CD1c-positive myeloid dendritic cell (primary cell): Measurements from ENCODE around the gene CGB8.
"Not testable (repeated sequence)": the region's sequence is repeated elsewhere in the genome, so short reads cannot be mapped to it uniquely, and the experiment has no call there.

Experiments used
- DNase-seq: peaks from one replicate; pipeline ENCODE4 v3.0.0-alpha.2; 2016; ENCODE audit errors: extremely low spot score

CGB8 gene

GRCh38 chr19:49030323-49030722 is 18.6 kb downstream of the CGB8 start:
- not testable (repeated sequence) for DNase-seq

DNA sequence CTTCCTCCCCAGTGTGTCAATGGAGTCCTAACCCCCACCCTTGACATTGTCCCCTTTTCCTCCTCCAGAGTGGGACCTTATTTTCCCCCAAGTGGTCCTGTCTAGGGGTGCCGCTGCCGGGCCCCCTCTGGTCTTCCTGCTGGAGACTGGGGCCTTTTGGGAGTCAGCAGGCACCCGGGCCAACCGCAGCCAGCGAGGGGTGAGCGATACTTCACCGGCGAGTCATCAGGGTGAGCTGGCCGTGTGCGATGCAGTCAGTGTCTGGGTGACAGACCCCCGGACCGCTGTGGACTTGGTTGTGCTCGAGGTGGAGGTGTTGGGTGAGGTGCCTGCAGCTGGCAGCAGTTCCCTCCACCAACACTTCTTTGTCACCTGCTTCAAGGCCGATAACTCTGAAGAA is 19.2 kb downstream of the CGB8 start:
- DNase-seq = not testable (repeated sequence)

- not testable (repeated sequence) for DNase-seq
Measured at GRCh38 chr19:49028686-49029085, 20.2 kb downstream of the CGB8 start.

DNA sequence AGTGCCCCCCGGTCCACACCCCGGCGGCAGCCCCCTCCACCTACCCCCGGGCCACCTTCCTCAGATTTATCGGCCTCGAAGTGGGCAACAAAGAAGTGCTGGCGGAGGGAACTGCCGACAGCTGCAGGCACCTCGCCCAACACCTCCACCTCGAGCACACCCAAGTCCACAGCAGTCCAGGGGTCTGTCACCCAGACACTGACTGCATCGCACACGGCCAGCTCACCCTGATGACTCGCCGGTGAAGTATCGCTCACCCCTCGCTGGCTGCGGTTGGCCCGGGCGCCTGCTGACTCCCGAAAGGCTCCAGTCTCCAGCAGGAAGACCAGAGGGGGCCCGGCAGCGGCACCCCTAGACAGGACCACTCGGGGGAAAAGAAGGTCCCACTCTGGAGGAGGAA is 23.3 kb downstream of the CGB8 start:
- DNase-seq = not testable (repeated sequence)

DNA sequence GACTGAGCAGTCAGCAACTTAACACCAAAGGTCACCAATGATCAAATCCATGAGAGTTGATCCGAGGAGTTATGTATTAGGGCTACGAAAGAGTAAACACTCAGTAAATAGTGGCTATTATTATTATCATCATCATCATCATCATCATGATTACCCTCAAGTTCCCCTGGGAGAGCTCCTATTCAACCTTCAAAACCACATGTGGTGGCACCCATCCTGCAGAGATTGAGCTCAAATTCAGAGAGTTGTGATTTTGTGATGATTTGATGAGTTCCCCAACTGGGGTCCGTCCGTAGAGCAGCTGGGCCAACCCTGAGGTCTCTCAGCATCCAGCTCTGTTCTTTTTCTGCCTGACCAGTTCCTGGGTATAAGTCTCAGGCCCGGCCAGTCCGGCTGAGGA is 23.8 kb downstream of the CGB8 start:
- DNase-seq = not testable (repeated sequence)

- DNase-seq = not testable (repeated sequence)
Measured at GRCh38 chr19:49024233-49024632, 24.7 kb downstream of the CGB8 start, which contains the start of gene CGB3. TSS of gene CGB3 (minus strand) at chr19:49024333. CDS start at chr19:49023971, 362 bp downstream.

DNA sequence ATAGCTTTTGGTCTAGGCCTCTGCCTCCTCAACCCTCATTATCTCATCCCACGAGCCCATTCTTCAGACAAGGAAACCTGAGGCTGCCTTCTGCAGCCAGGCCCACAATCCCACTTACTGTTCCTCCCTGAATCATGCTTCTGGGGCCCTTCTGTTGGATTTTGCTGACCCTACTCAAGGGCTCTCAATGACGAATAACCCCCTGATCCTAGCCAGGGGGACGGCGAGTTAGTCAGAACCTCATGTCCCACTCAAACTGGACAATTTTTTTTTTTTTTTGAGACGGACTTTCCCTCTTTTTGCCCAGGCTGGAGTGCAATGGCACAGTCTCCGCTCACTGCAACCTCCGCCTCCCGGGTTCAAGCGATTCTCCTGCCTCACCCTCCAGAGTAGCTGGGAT is 26.8 kb downstream of the CGB8 start:
- DNase-seq = no peak

- DNase-seq = peak; percentile 30
Measured at GRCh38 chr19:49020931-49021895, 27.7 kb downstream of the CGB8 start.

- no peak for DNase-seq
Measured at GRCh38 chr19:49020342-49020741, 28.6 kb downstream of the CGB8 start.

DNA sequence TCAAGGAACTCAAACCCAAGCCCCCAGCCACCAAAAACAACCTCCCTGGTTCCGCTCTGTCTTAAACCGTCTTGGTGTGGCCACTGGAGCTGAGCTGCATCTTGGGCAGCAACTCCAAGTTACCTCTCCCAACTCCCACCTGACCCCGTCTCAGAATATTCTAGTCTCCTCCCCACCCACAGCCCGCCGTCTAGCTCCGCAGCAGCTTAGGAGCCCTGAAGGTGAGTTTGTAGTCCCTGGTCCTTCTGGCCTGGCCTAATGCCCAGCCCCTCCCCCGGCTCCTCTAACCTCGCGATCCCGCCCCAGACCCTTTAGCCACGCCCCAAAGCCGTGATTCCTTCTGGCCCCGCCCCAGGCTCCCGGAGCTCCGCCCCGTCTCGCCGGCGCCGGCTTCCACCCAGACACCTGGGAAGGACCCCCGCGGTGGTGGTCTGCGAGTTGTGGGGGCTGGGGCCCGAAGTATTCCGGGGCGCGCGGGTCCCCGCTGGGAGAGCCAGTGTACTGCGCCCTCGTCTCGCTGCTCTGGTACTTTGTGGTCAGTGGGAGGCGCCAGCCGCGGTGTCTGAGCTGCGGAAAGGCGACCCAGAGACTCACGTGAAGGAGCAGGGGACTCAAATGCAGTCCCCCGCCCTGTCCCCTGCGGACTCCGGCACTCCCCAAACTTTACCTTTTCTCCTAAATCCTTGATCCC is 29.5 kb downstream of the CGB8 start:
- peak; percentile 45 for DNase-seq

DNA sequence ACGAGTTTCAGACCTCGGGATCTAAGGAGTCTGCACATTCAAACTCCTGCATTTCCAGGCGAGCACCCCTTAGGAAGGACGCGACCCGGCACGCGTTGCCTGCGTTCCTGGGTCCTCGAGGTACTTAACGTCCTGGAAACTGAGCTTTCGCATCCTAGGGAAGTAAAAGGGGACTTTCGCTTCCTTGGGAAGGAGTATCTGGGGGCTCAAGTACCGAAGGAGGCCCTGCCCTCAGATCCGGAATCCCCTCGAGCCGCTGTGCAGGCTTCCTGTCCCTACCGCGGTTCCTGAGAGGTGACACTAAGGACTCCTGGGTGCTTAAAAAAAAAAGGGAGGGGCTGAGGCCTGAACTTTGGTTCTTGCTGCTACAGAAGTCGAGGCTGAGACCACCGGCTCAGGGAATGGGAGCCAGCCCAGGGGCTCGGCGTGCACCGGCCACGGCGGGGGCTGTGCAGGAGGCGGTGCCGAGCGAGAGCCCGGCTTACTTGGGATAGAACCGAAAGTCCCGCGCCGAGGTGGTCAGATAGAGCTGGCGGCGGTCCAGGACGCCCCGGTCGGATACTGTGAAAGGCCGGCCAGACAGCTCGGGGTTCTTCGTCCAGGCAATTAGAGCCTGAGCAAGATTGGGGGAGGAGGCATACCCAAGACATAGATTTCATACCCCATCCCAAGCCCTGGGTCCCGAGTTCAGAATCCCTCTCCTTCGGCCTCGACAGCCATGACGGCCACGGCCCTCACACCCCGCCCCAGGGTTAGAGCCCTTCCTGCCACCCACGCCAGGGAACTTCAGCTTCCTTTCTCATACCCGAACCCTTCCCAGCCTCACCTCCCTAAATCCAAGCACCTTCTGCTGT is 30.3 kb downstream of the CGB8 start:
- DNase-seq = peak; percentile 1

- DNase-seq = peak; percentile 68
Measured at GRCh38 chr19:49017666-49018351, 31.1 kb downstream of the CGB8 start.

DNA sequence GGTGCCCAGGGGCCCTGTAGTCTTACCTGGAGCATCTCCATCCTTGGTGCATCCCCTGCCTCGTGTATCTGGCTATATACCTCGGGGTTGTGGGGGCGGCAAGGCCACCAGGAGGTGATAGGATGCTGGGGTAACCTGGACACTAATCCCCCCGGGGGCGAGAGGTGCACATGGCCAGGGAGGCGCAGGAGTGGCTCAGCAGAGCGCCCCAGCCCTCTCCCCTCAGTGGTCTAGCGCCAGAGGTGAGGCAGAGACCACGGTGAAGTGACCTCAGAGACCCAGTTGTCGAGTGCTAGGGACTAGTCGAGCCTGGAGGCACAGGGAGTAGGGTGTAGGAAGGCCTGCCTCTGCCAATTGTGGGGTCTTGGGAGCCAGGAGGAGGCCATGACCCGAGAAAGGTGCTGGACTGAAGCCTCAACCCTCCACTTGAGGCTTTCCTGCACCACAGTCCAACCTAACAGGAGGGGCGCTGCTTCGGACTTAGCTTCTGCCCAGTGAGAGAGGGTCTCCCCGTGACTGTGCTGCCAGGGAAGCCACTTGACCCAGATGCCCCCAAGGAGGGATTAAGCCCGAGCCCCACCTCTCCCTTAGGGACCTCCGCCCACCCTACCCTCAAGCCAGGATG is 31.8 kb downstream of the CGB8 start, which contains the start of gene LHB:
Gene LHB, minus strand, starts transcription at position 51 of the 625 bp plus-strand sequence. Its CDS starts 10 bp downstream, at position 41.
- DNase-seq = no peak

DNA sequence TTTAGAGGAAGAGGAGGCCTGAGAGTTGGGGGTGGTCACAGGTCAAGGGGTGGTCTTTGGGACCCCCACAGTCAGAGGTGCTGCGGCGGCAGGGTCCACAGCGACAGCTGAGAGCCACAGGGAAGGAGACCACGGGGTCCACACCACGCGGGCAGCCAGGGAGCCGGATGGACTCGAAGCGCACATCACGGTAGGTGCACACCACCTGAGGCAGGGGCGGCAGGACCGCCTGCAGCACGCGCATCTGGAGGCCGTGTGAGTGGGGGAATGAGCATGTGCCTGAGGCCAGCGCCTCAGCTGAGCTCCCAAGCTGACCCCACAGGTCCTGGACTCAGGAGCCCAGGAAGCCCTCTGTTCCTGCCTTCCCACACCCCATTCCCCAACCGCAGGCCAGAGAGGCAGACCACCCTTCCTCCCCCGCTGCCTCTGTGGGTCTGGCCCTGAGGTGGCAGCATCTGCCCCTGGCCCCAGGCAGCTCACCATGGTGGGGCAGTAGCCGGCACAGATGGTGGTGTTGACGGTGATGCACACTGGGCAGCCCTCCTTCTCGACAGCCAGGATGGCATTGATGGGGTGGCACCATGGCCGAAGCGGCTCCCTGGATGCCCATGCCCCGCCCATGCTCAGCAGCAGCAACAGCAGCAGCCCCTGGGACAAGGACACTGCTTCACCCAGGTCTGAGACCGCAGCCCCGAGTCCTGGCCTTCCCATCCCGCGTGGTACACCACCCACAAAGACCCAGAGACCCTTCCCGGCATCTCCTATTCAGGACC is 32.7 kb downstream of the CGB8 start:
- no peak for DNase-seq

GRCh38 chr19:49014870-49015255 is 34.0 kb downstream of the CGB8 start:
- no peak for DNase-seq

DNA sequence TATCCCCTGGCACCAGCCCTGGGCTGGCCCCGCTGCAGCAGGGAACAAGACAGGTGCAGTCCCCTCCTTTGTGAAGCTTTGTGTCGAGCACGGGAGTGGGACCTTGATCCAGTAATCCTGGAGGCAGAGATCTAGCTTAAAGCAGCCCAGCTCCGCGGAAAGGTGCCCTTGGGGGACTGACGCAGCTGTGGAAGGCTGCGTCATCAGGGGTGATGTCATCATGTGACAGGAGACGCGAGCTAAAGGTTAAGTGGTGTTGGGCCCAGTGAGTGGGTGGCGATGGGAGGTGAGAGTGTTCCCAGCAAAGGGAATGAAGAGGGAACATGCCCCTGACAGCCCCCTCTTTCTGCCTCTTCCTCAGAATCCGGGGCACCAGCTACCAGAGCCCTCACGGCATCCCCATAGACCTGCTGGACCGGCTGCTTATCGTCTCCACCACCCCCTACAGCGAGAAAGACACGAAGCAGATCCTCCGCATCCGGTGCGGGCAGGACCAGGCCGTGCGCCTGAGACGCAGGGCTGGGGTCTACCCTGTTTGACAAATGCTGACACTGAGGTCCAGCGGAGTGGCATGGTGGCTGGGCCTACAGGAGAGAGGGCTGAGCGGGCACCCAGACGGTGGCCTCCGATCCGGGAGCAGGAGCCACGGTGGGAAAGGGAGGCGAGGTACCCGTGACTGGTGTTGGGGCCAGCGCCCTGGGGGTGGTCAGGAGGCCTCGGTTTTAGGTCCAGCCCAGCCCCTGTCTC is 34.6 kb downstream of the CGB8 start:
- no peak for DNase-seq

GRCh38 chr19:49011194-49011593 is 37.7 kb downstream of the CGB8 start:
- DNase-seq = no peak

DNA sequence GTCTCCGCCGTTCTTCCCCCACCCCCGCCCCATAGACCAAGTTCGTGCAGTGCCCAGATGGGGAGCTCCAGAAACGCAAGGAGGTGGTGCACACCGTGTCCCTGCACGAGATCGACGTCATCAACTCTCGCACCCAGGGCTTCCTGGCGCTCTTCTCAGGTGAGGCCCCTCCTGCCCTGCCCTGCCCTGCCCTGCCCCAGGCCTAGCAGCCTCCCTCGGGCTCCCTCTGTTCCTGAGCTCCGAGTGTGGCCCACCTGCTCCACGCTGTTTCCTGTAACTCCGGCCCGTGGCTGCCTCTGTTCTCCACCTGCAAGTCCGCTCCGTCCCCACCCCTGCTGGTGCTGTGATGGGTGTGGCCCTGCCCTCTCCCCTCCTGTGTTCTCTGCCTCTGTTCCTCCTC is 38.5 kb downstream of the CGB8 start:
- DNase-seq = no peak

DNA sequence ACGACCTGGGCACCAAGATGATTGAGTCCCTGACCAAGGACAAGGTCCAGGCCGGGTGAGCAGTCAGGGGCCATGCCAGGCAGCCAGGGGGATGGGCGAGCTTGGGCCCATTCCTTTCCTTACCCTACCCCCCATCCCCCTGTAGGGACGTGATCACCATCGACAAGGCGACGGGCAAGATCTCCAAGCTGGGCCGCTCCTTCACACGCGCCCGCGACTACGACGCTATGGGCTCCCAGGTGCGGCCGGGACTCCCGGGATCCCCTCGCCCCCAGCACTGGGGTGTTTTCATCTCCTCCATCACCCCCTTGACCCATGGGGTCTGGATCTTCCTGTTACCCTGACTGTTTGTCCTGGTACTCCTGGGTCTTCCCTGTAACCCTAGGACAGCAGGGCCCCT is 39.1 kb downstream of the CGB8 start:
- no peak for DNase-seq
